Testis (tissue), 2 donors: ENCODE measurements around the gene PCID2.

Experiments
- POLR2A ChIP-seq: fragments of 450-650 bp; IDR thresholded peaks from one replicate; pipeline ENCODE4 v1.6.1; 2017; ENCODE audit warnings: antibody characterized with exemption, mild to moderate bottlenecking, moderate library complexity
- TF ChIP-seq, protein P1 (sequence below), 3 experiments: fragments of 450-650 bp in 2 of 3; fragments of 200-600 bp in 1 of 3; sonication (generic) in 1 of 3; IDR thresholded peaks; one replicate each; pipeline ENCODE4 v1.5.1; 2016 to 2019; ENCODE audit warnings: antibody characterized with exemption in 3 of 3, mild to moderate bottlenecking in 2 of 3, moderate library complexity in 1 of 3

DNA sequence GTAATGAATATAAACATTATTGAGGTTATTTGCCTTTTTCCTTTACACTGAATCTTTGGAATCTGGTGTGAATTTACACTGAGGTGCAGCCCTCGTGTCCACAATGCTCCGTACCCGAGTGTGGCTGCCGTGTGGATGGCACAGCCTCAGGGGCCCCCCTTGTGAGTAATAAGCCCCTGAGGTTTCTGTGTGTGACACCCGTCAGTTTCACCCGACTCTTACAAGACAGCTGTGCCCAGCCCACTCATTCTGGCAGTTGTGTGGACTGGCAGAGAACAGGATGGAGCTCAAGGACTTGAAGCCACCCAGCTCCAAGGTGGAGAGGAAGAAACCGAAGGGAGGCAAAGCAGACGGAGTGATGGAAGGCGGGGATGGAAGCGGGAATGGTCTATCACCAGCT, 42.2 kb downstream of the PCID2 start:
- TF ChIP-seq, protein P1, sequence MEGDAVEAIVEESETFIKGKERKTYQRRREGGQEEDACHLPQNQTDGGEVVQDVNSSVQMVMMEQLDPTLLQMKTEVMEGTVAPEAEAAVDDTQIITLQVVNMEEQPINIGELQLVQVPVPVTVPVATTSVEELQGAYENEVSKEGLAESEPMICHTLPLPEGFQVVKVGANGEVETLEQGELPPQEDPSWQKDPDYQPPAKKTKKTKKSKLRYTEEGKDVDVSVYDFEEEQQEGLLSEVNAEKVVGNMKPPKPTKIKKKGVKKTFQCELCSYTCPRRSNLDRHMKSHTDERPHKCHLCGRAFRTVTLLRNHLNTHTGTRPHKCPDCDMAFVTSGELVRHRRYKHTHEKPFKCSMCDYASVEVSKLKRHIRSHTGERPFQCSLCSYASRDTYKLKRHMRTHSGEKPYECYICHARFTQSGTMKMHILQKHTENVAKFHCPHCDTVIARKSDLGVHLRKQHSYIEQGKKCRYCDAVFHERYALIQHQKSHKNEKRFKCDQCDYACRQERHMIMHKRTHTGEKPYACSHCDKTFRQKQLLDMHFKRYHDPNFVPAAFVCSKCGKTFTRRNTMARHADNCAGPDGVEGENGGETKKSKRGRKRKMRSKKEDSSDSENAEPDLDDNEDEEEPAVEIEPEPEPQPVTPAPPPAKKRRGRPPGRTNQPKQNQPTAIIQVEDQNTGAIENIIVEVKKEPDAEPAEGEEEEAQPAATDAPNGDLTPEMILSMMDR (IDR thresholded peaks at IDR 0.05): no peak
- no peak for TF ChIP-seq POLR2A
